Breast epithelium (tissue), 4 donors: ENCODE data around the gene COTL1. TPM values are rescaled to one million over a fixed set of nuclear protein-coding genes. Genes with fewer than 3 reads are reported as not detected.

Source experiments
- DNase-seq, 2 donors: peaks; one replicate each; pipeline ENCODE4 v3.0.0-alpha.2; 2019; ENCODE audit warnings: low spot score in 2 of 2
- H3K27ac ChIP-seq, 2 donors: fragments of 200-600 bp; sonication (generic) in 1 of 2; one replicate each; pipeline ENCODE4 v1.5.1; 2016 to 2019; ENCODE audit warnings: mild to moderate bottlenecking in 1 of 2
- H3K27me3 ChIP-seq, 2 donors: fragments of 200-600 bp; sonication (generic) in 1 of 2; one replicate each; pipeline versions ENCODE4 v1.5.1 to v1.6.0; 2017 to 2019; ENCODE audit warnings: control low read depth in 1 of 2, mild to moderate bottlenecking in 1 of 2
- H3K36me3 ChIP-seq: fragments of 200-600 bp; one replicate; pipeline ENCODE4 v1.5.1; 2019
- H3K4me1 ChIP-seq, 2 donors: fragments of 200-600 bp; sonication (generic); one replicate each; pipeline ENCODE4 v1.5.1; 2016 to 2019; ENCODE audit warnings: control low read depth in 1 of 2
- H3K4me3 ChIP-seq, 3 donors: fragments of 200-600 bp; sonication (generic); 1 replicate in 2 of 3; 2 replicates in 1 of 3; pipeline ENCODE4 v1.5.1; 2016 to 2019; ENCODE audit warnings: mild to moderate bottlenecking in 3 of 3, moderate library complexity in 2 of 3
- H3K9me3 ChIP-seq, 2 donors: fragments of 200-600 bp; sonication (generic) in 1 of 2; one replicate each; pipeline ENCODE4 v1.5.1; 2016 to 2019; ENCODE audit warnings: control low read depth in 1 of 2
- POLR2A ChIP-seq: fragments of 450-650 bp; IDR thresholded peaks from one replicate; pipeline ENCODE4 v1.6.1; 2016; ENCODE audit warnings: antibody characterized with exemption, mild to moderate bottlenecking, moderate library complexity
- POLR2AphosphoS5 ChIP-seq, 3 donors: sonication (generic); formaldehyde crosslinking; IDR thresholded peaks; one replicate each; pipeline ENCODE4 v1.6.1; 2017; ENCODE audit warnings: antibody characterized with exemption in 3 of 3
- intact Hi-C: fragments of 100-400 bp; cut with DNase I; formaldehyde crosslinking; loops from one replicate; pipeline ENCODE4 v1.15.1; 2023; ENCODE audit warnings: low total_unique reads
- total RNA-seq, 3 donors: library from RNA; depleted of rRNA; stranded (reverse); fragments of >200 nt; gene quantifications; one replicate each; pipeline ENCODE4 v1.1.0, GENCODE V29; 2016
- TF ChIP-seq, protein P1 (sequence below), 3 donors: fragments of 450-650 bp; IDR thresholded peaks; one replicate each; pipeline ENCODE4 v1.5.1; 2016 to 2017; ENCODE audit warnings: antibody characterized with exemption in 3 of 3, mild to moderate bottlenecking in 3 of 3, moderate library complexity in 3 of 3

The COTL1 gene
- total RNA-seq, 3 donors from 2014 or later, result 22.0 to 49.2 (median 44.6) TPM

DNA sequence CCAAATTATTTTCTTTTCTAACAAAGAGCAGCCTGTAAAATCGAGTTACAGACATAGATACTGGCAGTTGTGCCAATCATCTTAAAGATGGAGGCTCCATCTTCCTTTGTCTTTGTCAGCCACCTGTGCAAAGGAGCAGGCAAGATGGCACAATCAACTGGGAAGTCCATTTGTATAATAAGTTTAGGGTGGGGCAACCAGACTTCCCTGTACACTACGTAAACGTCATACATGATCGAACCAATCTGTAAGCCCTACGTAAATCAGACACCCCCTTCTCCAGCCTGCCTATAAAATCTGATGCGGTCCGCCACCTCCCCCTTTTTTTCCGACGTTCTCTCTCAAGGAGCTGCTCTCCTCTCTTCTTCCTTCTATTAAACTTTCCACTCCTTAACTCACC lies 82.0 kb downstream of the COTL1 start:
- no peak overlapping the region for H3K27ac ChIP-seq
- TF ChIP-seq POLR2A (no peak), POLR2AphosphoS5 (IDR thresholded peaks at IDR 0.05) (no peak)
- TF ChIP-seq, protein P1, sequence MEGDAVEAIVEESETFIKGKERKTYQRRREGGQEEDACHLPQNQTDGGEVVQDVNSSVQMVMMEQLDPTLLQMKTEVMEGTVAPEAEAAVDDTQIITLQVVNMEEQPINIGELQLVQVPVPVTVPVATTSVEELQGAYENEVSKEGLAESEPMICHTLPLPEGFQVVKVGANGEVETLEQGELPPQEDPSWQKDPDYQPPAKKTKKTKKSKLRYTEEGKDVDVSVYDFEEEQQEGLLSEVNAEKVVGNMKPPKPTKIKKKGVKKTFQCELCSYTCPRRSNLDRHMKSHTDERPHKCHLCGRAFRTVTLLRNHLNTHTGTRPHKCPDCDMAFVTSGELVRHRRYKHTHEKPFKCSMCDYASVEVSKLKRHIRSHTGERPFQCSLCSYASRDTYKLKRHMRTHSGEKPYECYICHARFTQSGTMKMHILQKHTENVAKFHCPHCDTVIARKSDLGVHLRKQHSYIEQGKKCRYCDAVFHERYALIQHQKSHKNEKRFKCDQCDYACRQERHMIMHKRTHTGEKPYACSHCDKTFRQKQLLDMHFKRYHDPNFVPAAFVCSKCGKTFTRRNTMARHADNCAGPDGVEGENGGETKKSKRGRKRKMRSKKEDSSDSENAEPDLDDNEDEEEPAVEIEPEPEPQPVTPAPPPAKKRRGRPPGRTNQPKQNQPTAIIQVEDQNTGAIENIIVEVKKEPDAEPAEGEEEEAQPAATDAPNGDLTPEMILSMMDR (IDR thresholded peaks at IDR 0.05), result no peak
- intact Hi-C loops, result no loop called here
- H3K9me3 ChIP-seq, result no peaks in the 10 kb centered on the region
- peaks cover 9 to 12% of the 10 kb centered on the region in 2 donors for H3K4me1 ChIP-seq
- H3K36me3 ChIP-seq, result no peaks in the 10 kb centered on the region
- H3K27me3 ChIP-seq, result no peaks in the 10 kb centered on the region
- DNase-seq, result no peak
- H3K4me3 ChIP-seq, result no peak overlapping the region

DNA sequence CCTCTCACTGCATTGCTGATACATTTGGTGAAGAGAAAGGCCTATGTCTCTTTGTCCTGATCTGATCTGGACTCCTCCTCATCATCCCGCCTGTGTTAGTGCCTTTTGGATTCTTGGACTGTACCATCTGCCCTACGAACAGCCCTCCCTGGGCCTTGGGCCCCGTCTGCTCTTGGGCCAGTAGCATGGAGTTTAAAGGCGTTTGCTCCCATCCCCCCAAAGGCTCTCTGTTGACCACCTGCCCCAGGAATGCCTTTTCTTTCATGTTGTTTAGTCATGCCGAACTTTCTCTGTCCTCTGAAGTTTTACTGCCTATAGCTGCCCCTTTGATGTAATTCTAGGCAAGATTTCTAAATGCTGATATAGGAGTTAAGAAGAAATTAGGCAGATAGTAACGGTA lies 82.5 kb downstream of the COTL1 start:
- no peak overlapping the region for H3K4me3 ChIP-seq
- H3K27ac ChIP-seq, result no peak overlapping the region
- no peaks in the 10 kb centered on the region for H3K9me3 ChIP-seq
- peaks cover 9 to 12% of the 10 kb centered on the region in 2 donors for H3K4me1 ChIP-seq
- intact Hi-C loops, result no loop called here
- TF ChIP-seq POLR2A, result no peak
- no peak for TF ChIP-seq POLR2AphosphoS5 (IDR thresholded peaks at IDR 0.05)
- TF ChIP-seq, protein P1 (IDR thresholded peaks at IDR 0.05), result no peak
- DNase-seq, result no peak
- H3K27me3 ChIP-seq, result no peaks in the 10 kb centered on the region
- H3K36me3 ChIP-seq, result no peaks in the 10 kb centered on the region

DNA sequence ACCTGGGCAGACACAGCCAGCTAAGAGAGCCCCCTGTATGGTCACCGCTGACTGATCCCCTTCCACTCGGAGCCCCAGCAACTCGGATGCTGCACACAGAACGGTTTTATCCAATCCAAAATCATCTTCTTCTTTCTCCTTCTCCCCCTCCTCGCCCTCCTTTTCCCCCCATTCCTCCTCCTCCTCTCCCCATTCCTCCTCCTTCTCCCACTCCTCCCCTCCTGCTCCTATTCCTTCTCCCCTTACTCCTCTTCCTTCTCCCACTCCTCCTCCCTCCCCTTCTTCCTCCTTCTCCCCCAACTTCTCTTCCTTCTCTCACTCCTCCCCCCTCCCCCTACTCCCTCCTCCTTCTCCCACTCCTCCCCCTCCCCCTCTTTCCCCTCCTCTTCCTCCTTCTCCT lies 83.1 kb downstream of the COTL1 start:
- H3K36me3 ChIP-seq, result no peaks in the 10 kb centered on the region
- no peak overlapping the region for H3K27ac ChIP-seq
- no peak for DNase-seq
- H3K9me3 ChIP-seq, result no peaks in the 10 kb centered on the region
- peaks cover 9 to 12% of the 10 kb centered on the region in 2 donors for H3K4me1 ChIP-seq
- no peaks in the 10 kb centered on the region for H3K27me3 ChIP-seq
- TF ChIP-seq POLR2AphosphoS5 (IDR thresholded peaks at IDR 0.05) (no peak), POLR2A (no peak)
- TF ChIP-seq, protein P1 (IDR thresholded peaks at IDR 0.05), result no peak
- intact Hi-C loops, result no loop called here
- H3K4me3 ChIP-seq, result no peak overlapping the region

DNA sequence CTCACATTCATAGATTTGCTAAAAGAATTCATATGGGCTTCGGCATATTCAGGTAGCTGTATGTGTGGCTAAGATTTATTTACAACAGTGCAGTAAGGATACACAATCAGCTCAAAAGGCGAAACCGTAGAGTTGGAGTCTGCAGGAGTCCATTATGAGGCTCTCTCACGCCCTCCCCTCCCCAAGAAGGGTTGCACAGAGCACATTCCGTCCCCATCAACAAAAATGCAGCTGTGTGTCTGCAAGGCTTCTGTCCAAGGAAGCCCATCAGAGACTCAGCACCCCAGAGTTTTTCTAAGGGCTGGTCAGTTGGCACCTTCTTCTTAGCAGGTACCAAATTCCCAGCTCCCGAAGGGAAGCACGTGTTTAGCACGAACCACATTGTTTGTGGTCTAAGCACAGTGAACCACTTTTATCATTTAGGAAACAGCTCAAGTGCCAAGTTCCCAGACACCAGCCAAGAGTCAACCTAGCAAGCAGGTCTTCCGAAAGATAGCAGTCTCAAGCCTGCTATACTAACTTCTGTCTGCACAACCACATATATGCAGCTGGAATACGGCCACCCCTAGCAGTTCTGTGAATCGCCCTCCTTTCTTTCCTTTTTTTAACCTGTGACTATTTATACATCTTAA lies 84.9 kb downstream of the COTL1 start:
- intact Hi-C loops, result no loop called here
- Histone ChIP-seq H3K4me3 (peak overlapping the region in 1 of 3 donors; percentile 9), H3K4me1 (peaks cover 9 to 12% of the 10 kb centered on the region in 2 donors), H3K27ac (peak overlapping the region; percentile 71 to 75), H3K9me3 (no peaks in the 10 kb centered on the region), H3K27me3 (no peaks in the 10 kb centered on the region), H3K36me3 (no peaks in the 10 kb centered on the region)
- no peak for DNase-seq
- TF ChIP-seq POLR2AphosphoS5 (IDR thresholded peaks at IDR 0.05), result no peak
- TF ChIP-seq, protein P1 (IDR thresholded peaks at IDR 0.05), result no peak
- TF ChIP-seq POLR2A, result no peak

DNA sequence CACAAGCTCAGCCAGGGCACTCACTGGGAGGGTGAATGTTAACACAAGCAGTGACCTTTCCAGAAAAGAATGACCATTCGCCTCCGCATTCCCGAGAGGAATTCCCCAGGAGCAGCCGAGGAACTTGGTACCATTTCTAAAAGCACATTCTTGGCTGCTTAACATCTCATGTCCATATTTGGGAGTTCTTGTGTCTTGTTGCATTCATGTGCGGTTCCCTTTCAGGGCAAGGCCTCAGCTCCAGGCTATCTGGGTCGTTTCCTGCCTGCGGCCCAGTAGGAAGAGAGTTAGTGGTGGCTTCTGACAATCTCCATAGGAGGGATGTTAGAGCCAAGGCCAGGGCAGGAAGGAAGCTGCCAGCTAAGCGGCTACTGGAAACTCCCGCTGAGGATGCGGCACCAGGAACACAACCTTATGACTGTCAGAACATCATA lies 85.6 kb downstream of the COTL1 start:
- peak in 2 of 3 donors; percentile 51 to 56 for TF ChIP-seq POLR2AphosphoS5 (IDR thresholded peaks at IDR 0.05)
- TF ChIP-seq, protein P1 (IDR thresholded peaks at IDR 0.05), result no peak
- no peak for TF ChIP-seq POLR2A
- Histone ChIP-seq H3K27me3 (no peaks in the 10 kb centered on the region), H3K36me3 (no peaks in the 10 kb centered on the region), H3K4me1 (peaks cover 9 to 17% of the 10 kb centered on the region in 2 donors), H3K9me3 (no peaks in the 10 kb centered on the region), H3K27ac (peak overlapping the region; percentile 71 to 75), H3K4me3 (peak overlapping the region in 1 of 3 donors; percentile 9)
- peak; percentile 60 to 78 for DNase-seq
- intact Hi-C loops, result no loop called here
